Astrocyte of the spinal cord (primary cell): ENCODE results near the gene TEAD3.

Experiments used
- DNase-seq: peaks from one replicate; pipeline ENCODE4 v3.0.0; 2011; ENCODE audit warnings: low read depth, low spot score
- H3K4me3 ChIP-seq: 2 replicates; pipeline ENCODE4 v1.5.1; 2011; ENCODE audit warnings: low read depth, mild to moderate bottlenecking, low read length, moderate library complexity
- in situ Hi-C: cut with HindIII; loops from 2 replicates; pipeline ENCODE4 v1.10.0; 2017; ENCODE audit warnings: low sequenced_read_pairs
- TF ChIP-seq, protein P1 (sequence below): IDR thresholded peaks from 2 replicates; pipeline ENCODE4 v1.5.1; 2012; ENCODE audit warnings: low read depth, mild to moderate bottlenecking, low read length, inconsistent platforms

Gene TEAD3

DNA sequence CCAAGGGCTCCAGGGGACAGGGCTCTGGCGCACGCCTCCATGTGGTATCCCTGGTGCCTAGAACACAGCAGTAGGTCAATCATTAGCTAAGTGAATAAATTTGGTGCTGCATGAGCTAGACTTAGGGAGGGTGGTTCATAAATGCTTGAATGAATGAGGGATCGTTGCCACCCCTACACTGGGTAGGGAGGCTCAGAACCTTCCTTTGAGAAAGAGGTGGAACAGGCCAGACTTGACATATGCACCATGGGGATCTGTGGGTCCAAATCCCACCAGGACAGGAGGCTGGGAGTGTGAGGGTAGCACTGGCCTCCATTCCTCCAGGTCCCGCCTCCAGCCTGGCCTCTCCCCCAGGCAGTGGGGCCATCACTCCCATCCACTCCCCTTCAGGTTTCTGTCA is 13.8 kb downstream of the TEAD3 start:
- H3K4me3 ChIP-seq = no peak overlapping the region
- in situ Hi-C loops = no loop called here
- TF ChIP-seq, protein P1, sequence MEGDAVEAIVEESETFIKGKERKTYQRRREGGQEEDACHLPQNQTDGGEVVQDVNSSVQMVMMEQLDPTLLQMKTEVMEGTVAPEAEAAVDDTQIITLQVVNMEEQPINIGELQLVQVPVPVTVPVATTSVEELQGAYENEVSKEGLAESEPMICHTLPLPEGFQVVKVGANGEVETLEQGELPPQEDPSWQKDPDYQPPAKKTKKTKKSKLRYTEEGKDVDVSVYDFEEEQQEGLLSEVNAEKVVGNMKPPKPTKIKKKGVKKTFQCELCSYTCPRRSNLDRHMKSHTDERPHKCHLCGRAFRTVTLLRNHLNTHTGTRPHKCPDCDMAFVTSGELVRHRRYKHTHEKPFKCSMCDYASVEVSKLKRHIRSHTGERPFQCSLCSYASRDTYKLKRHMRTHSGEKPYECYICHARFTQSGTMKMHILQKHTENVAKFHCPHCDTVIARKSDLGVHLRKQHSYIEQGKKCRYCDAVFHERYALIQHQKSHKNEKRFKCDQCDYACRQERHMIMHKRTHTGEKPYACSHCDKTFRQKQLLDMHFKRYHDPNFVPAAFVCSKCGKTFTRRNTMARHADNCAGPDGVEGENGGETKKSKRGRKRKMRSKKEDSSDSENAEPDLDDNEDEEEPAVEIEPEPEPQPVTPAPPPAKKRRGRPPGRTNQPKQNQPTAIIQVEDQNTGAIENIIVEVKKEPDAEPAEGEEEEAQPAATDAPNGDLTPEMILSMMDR = no peak
- DNase-seq = no peak

DNA sequence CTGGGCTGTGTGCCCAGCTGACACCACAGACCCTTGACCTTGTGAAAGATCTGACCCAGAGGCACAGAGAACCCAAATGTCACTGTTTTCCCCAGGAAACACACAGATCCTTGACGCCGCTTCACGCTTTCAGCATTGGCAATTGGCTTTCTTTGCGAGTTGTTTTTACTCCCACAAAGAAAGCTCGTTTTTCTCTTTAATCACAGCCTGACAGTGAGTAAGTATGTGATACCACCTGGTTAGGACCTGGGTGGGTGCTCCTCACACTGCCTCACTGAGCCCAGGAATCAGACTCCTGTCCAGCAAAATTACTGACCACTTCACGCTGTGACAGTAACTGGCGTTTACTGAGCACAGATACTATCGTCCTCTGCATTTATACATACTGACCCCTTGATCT is 15.7 kb downstream of the TEAD3 start:
- no peak overlapping the region for H3K4me3 ChIP-seq
- DNase-seq = no peak
- TF ChIP-seq, protein P1 = no peak
- in situ Hi-C loops = no loop called here

DNA sequence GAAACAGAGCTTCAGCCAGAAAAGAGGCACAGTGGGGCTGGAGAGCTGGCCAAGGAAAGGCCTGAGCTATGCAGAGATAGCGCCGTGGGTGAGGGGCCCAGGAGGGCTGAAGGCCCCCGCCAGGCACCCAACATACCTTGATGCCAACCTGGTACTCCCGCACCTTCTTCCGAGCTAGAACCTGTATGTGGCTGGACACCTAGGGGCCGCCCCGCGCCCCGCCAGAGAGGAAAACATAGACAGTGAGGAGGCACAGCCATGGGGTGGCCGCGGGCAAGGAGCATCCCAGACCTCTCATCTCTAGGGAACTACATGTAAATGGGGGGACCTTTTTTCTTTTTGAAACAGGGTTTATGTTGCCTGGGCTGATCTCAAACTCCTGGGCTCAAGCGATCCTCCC is 16.7 kb downstream of the TEAD3 start:
- DNase-seq = no peak
- in situ Hi-C loops = no loop called here
- TF ChIP-seq, protein P1 = no peak
- no peak overlapping the region for H3K4me3 ChIP-seq

DNA sequence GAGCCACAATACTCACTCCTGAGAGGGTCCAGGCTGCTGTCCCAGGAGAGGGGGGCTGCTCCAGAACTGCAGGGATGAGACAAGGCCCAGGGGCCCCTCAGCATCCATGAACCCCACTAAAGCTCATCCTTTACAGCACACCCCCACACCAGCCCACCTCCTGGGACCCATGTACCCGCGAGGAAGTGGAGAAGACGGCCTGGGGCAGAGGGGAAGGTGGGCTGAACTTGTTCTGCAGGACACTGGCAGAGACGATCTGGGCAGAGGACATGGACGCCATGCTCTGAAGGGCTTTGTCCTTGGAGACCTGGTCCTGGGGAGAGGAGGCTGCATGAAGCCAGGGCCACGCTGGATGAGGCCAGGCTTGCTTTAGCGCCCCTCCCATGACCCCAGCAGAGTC is 18.6 kb downstream of the TEAD3 start:
- TF ChIP-seq, protein P1 = no peak
- in situ Hi-C loops = no loop called here
- H3K4me3 ChIP-seq = no peak overlapping the region
- no peak for DNase-seq

DNA sequence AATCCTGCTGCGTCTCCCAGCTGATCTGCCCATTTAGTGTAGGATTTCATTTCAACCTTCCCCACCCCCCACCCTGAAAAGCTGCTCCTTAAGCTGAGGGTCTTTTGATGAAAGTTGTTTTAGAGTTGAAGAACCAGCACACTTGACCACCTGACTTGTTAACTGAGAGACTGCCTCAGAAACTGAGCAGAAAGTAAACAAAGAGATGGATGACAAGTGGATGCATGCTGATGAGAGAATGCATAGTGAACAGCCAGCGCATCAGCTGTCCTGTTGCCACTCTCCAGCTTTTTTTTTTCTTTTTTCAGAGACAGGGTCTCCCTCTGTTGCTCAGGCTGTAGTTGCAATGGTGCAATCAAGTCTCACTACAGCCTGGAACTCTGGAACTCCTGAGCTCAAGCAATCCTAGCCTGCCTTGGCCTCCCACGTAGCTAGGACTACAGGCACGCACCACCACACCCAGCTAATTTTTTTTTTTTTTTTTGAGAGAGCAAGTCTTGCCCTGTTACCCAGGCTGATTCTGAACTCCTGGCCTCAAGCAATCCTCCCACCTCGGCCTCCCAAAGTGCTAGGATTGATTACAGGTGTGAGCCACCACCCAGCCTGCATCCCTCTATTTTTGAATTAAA is 19.2 kb downstream of the TEAD3 start:
- DNase-seq = no peak
- no peak overlapping the region for H3K4me3 ChIP-seq
- TF ChIP-seq, protein P1 = no peak
- in situ Hi-C loops = no loop called here

DNA sequence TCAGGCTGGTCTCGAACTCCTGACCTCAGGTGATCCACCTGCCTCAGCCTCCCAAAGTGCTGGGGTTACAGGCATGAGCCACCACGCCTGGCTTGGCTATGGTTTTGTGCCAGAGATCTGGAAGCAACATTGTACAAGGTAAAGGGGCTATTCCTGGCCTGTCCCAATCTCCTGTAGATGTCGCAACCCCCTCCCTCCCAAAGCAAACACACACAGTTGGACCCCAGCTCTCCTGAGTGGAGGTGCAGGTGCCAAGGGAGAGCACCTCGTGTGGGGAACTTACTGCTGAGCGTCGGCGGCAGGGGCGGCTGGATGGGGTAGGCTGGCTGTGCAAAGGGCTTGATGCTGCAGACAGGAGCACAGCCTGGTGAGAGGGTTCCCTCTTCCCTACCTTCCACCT is 19.9 kb downstream of the TEAD3 start:
- TF ChIP-seq, protein P1 = no peak
- no peak overlapping the region for H3K4me3 ChIP-seq
- DNase-seq = no peak
- in situ Hi-C loops = no loop called here

DNA sequence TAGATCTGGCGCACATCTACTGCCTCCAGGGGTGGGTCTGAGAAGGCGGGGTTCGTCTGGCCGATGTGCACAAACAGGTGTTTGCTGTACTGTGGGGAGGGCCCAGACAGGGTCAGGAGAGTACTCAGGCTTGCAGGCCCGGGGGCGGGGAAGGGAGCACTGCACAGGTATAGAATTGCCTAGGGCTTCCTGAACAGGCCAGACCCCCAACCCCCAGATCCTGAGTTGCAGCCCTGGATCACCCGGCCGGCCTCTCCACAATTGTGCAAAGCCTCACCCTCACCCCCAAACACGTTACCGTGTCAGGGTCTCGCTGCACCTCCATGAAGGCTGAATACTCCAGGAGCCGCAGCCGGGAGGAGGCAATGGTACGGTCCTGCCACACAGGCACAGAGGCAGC is 20.9 kb downstream of the TEAD3 start:
- in situ Hi-C loops = no loop called here
- no peak for DNase-seq
- no peak overlapping the region for H3K4me3 ChIP-seq
- TF ChIP-seq, protein P1 = no peak
